SH-SY5Y (cell line): Measurements from ENCODE around the gene TSHR.

Experiments
- GATA2 ChIP-seq: IDR thresholded peaks from 2 replicates; pipeline ENCODE4 v1.6.1; 2011; ENCODE audit warnings: mild to moderate bottlenecking, low read depth, low read length
- GATA3 ChIP-seq: IDR thresholded peaks from 2 replicates; pipeline ENCODE4 v1.6.1; 2011; ENCODE audit warnings: low read depth, mild to moderate bottlenecking, low read length, moderate library complexity

The TSHR gene

GRCh38 chr14:81161749-81162148, 206.3 kb downstream of the TSHR start:
- no peak for TF ChIP-seq GATA3
- TF ChIP-seq GATA2, result no peak

GRCh38 chr14:81162941-81163340, 207.5 kb downstream of the TSHR start:
- TF ChIP-seq GATA3 (no peak), GATA2 (no peak)

DNA sequence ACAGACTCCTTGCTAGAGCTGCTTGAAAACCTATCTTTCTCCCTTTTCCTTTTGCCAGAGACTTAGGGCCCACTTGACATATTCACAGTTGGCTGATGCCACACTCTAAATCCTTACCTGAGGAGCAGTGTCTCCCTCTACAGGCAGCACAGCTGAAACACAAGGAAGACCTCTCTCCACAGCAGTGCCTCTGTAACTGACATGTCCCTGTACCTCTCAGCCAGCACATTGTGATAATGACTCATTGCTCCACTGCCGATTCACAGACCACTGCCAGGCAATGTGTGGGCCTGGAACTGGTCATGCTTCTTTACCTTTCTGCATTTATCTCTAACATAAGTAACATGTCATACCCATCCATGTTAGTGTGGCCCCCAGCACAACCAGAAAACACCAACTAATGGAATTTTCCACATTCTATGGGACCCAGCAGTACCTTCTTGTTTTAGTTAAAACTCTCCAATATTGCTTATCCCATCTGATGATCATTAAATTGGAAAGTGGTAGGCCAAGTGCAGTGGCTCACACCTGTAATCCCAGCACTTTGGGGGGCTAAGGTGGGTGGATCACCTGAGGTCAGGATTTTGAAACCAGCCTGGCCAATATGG, 208.8 kb downstream of the TSHR start:
- TF ChIP-seq GATA2, result no peak
- TF ChIP-seq GATA3, result no peak

DNA sequence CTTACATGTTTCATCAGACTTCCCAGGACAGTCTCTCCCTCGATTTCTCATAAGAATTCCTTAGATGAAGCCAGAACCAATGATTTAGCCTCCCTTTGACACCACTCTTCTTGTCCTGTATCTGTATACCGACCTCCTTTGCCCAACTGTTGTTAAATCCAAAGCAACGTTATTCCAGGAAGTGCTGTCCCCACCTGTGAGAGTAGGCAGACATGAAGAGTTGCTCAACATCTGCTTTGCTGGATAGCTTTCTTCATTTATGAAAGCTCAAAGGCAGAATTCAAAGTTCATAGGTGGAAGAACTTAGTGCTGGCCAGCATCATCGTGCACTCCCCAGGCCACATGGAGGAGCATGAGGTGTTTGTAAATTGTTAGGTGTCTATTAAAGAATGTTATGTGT, 209.8 kb downstream of the TSHR start:
- no peak for TF ChIP-seq GATA3
- TF ChIP-seq GATA2, result no peak

- TF ChIP-seq GATA2 (no peak), GATA3 (no peak)
These were observed 210.7 kb downstream of the TSHR start for GRCh38 chr14:81166121-81166520.

GRCh38 chr14:81169267-81169666, 213.8 kb downstream of the TSHR start:
- TF ChIP-seq GATA2, result no peak
- TF ChIP-seq GATA3, result no peak

DNA sequence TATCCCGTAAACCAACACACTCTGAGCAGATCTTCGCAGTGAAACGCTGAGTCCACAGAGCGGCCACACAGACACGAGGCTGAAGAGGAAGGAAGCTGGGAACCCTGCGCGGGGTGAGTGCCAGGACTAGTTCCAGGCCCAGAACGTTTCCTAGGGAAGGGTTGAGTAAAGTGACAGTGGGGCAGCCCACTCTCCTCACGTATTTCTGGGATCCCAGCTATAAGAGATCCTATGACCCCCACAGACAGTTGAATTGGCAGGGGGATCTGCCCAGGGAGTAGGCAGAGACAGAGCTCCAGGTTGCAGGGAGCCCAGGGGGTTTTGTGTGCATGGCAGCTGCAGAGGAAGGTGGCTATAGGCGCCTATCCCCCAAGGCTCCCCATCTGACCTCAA, 214.3 kb downstream of the TSHR start:
- no peak for TF ChIP-seq GATA2
- TF ChIP-seq GATA3, result no peak

- TF ChIP-seq GATA3 (no peak), GATA2 (no peak)
These were observed 214.8 kb downstream of the TSHR start for GRCh38 chr14:81170104-81170828.

DNA sequence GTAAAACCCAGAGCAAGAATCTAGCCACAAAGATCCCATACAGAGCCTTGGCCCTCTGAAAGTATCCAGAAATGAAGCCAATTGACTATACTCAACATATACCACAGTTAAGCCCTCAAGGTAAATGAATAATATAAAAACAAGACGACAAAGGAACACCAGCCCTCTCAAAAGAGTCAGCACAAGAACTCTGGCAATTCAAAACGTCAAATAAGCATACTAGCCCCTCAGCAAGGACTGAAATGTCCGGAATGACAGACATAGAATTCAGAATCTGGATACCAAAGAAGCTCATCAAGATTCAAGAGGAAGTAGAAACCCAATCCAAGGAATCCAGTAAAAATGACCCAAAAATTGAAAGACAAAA, 215.4 kb downstream of the TSHR start:
- TF ChIP-seq GATA2, result no peak
- no peak for TF ChIP-seq GATA3

DNA sequence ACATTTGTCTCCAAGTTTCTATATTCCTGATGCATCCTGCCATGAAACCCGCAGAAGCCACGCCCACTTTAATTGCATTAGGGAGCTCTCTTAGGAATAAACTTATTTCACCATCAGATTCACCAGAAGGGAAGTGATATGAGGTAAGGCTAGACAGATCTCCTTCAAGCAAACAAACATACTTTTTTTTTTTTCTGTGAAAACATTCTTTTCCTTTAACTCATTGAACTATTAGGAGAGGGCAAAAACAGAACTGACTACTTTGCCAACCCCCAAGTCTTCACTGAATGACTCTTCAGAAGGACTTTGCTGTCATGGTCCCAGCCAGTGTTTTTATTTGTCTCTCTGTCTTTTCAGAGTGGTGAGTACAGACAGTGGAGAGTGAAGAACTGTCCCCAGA, 216.9 kb downstream of the TSHR start:
- TF ChIP-seq GATA3 (no peak), GATA2 (no peak)

DNA sequence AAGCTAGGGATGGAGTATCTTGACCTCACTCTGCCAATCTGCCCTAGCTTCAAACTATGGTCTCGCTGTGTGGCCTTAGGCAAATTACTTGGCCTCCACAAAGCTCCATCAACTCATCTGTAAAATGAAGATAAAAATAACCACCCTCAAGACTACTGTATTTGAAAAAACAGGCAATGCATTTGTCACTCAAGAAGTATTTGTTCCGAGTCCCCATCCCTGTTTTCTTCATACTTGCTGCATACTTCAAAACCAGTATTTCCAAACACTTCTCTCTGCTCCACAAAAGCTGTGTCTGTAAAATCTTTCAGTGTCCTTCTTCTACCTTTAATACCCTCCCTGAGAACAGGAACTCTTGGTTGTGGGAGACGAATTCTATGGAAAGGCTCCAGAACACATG, 217.5 kb downstream of the TSHR start:
- no peak for TF ChIP-seq GATA2
- no peak for TF ChIP-seq GATA3

DNA sequence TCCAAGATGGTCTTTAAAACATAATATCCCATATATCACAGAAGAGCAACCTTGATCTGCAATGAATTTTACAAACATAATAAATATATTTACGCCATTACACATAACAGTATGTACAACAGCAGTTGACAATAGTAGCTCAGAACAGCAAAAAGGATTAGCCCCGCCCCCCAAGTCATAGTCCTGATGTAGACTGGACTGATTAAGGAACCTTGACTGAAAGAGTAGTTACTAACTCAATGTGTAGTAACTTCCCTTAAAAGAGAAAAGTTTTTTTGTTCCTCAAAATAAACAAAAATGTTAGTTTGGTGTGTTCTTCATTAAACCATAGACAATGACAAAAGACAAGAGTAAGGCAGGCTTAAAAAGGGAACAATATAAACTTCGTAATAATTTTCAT, 220.8 kb downstream of the TSHR start:
- TF ChIP-seq GATA2 (no peak), GATA3 (no peak)

DNA sequence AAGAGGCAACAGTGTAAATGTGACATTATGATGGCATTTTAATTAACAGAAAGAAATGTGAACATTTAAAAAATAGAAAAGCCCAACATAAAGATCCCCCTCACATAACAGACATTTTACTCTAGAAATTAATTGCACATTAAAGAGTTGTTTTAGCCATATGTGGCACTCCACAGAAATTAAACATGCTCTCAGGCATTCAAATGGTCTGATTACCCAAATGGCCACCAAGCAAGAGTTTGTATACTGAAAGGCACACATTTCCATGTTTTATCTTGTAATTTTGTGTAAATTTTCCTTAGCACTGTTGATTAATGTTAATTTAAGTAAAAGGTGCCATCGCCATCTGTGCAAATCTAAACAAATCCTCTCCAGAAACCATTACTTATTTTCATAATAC, 221.8 kb downstream of the TSHR start:
- TF ChIP-seq GATA3 (no peak), GATA2 (no peak)

- TF ChIP-seq GATA3 (no peak), GATA2 (no peak)
These were observed 222.6 kb downstream of the TSHR start for GRCh38 chr14:81178063-81178462.

- no peak for TF ChIP-seq GATA3
- no peak for TF ChIP-seq GATA2
These were observed 224.2 kb downstream of the TSHR start for GRCh38 chr14:81179631-81180030.

DNA sequence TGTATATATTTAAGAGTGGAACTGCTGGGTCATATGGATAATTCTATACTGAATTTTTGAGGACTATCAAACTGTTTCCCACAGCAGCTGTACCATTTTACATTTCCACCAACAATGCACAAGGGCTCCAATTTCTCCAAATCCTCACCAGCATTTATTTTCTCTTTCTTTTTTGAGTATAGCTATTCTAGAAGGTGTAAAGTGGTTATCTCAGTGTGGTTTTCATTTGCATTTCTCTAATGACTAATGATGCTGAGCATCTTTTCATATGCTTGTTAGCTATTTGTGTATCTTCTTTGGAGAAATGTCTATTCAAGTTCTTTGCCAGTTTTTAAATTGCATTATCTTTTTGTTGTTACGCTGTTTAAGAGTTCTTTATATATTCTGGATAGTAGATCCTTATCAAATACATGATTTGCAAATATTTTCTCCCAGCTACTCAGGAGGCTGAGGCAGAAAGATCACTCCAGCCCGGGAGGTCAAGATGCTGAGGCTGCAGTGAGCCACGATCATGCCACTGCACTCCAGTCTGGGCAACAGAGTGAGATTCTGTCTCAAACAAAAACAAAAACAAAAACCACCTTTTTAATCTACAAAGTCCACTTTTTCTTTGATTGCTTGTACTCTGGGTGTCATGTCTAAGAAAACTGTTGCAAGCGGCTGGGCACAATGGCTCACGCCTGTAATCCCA, 232.6 kb downstream of the TSHR start:
- TF ChIP-seq GATA3 (no peak), GATA2 (no peak)
